ENCODE data around the gene CARD9.
A peak's percentile ranks its signal among the peaks of the same experiment; 100 is the strongest.

The CARD9 gene

GRCh38 chr9:136363949-136364748 lies 9.3 kb downstream of the CARD9 start:
- DNase-seq = peak in 1 of 2 donors; percentile 28
- Mint-ChIP-seq H3K4me3 (peak overlapping the region in 1 of 2 donors; percentile 55), H3K27me3 (no peaks in the 10 kb centered on the region), H3K27ac (no peak overlapping the region), H3K4me1 (peaks cover 18% of the 10 kb centered on the region), H3K9me3 (no peaks in the 10 kb centered on the region)
- ATAC-seq = no peak

DNA sequence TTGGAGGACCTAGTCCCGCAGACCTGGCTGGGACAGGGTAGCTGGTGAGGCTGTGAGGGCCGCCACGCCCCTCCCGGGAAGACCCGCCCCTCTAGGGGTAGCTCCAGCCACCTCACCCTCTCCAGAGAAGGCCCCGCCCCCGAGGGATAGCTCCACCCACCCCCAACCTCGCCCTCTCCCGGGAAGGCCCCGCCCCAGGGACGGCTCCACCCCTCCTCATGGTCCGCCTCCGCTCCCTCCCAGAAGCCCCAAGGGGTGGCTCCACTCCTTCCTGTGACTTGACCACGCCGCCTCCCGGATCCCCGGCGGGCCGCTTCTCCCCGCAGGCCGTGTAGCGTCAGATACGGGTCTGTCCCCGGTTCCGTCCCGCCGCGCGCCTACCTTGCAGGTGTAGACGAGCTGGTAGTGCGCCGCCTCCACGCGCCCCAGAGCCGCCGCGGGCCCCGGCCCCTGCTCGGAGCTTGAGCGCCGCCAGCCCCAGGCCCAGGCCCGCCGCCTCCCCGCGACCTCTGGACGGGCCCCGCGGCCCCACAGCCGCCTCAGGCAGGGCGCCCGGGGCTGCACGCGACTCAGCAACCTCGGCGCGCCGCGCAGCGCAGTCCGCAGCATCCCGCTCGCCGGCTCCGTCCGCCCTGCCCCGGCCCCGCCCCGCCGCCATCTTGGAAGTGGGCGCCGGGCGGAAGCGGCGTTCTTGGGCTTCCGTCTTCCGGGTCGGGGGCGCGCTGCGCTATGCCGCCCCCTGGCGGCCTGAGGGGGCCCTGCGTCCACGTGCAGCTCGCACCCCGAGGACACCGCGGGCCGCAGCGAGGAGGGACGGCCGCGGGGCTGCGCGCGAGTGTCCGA lies 10.1 kb downstream of the CARD9 start, which contains the start of gene DNLZ:
TSS of gene DNLZ (minus strand) at position 639 of the 843 bp plus-strand sequence. CDS start at position 609, 30 bp downstream.
- H3K27ac Mint-ChIP-seq = peak within 1 kb of the TSS; percentile 78 to 89
- H3K4me1 Mint-ChIP-seq = peaks cover 18% of the 10 kb centered on the region
- H3K27me3 Mint-ChIP-seq = no peaks in the 10 kb centered on the region
- DNase-seq = peak; percentile 88 to 91
- H3K4me3 Mint-ChIP-seq = peak within 1 kb of the TSS; percentile 85 to 91
- ATAC-seq = peak; percentile 84
- no peaks in the 10 kb centered on the region for H3K9me3 Mint-ChIP-seq

DNA sequence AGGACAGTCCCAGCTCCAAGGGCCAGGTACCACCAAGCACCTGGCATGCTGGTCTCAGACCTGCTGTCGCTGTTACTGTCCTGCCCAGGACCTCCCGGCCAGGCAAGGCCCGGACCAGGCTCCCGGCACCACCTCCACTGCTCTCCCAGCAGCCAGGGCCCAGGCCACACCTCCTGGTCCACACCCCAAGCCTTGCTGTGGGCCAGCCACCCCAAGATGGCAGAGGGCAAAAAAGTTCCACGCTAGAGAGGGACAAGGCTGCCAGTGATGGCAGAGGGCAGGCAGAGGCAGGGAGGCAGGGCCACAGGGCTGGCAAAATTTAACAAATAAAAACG lies 11.1 kb downstream of the CARD9 start:
- ATAC-seq (no peak), DNase-seq (no peak)
- Mint-ChIP-seq H3K4me1 (peaks cover 18% of the 10 kb centered on the region), H3K9me3 (no peaks in the 10 kb centered on the region), H3K27ac (peak overlapping the region in 1 of 2 donors; percentile 89), H3K4me3 (no peak overlapping the region), H3K27me3 (no peaks in the 10 kb centered on the region)

DNA sequence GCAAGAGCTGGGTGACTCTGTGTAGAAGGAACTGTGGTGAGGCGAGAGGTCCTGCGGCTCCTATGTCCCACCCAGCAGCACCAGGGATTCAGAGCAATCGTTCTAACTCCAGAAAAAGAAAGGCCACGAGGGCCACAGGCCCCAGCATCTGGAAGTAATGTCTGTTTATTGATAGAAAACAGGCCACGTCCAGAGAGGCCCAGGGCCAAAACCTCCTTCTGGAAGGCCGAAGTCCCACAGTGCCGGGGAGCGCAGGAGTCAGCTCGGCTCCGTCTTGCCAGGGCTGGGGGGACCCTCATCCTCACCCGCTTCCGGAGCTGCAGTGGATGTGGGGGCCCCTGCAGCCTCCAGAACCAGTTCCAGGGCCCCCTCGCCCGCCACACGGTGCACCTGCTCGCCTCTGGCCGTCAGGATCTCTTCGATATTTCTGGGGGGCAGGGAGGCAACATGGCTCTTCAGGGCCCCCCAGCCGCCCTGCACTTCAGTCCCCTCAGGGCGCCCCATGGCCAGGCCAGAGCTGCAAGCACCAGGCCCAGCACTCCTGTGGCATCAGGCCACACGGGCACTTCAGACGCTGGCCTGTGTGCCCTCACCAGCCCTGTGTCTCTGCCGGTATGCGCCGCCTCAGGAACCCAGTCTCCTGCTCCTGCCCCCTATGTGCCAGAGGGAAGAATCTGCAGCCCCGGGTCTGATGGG lies 11.6 kb downstream of the CARD9 start:
- DNase-seq (no peak), ATAC-seq (no peak)
- Mint-ChIP-seq H3K27ac (no peak overlapping the region), H3K27me3 (no peaks in the 10 kb centered on the region), H3K4me3 (no peak overlapping the region), H3K4me1 (peaks cover 18% of the 10 kb centered on the region), H3K9me3 (no peaks in the 10 kb centered on the region)

- H3K27me3 Mint-ChIP-seq = no peaks in the 10 kb centered on the region
- no peak for ATAC-seq
- no peaks in the 10 kb centered on the region for H3K9me3 Mint-ChIP-seq
- H3K4me3 Mint-ChIP-seq = peak overlapping the region in 1 of 2 donors; percentile 21
- no peak for DNase-seq
- peaks cover 18% of the 10 kb centered on the region for H3K4me1 Mint-ChIP-seq
- H3K27ac Mint-ChIP-seq = no peak overlapping the region
Measured at GRCh38 chr9:136361047-136361753, 12.3 kb downstream of the CARD9 start.

GRCh38 chr9:136359774-136360718 lies 13.4 kb downstream of the CARD9 start:
- Mint-ChIP-seq H3K27ac (no peak overlapping the region), H3K9me3 (no peaks in the 10 kb centered on the region), H3K4me1 (peaks cover 18% of the 10 kb centered on the region), H3K4me3 (no peak overlapping the region), H3K27me3 (no peaks in the 10 kb centered on the region)
- ATAC-seq = no peak
- DNase-seq = no peak

DNA sequence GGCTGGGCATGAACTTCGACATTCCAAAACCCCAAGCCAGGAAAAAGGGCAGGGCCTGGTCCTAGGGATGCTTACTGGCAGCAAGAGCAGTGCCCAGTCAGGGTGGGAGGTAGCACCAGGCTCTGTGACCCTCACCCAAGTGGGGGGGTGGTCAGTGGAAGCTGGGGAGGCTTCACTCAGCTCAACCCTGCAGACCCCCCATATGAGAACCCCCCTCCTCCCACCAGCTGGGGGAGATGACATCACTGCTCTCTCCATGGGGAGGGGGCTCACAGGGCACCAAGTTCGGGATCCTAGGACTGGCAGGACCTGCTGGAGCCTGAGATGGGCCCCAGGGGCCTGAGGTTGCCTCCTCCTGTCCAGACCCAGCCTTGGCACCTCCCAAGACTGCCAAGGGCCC lies 14.6 kb downstream of the CARD9 start:
- Mint-ChIP-seq H3K4me1 (peaks cover 16% of the 10 kb centered on the region), H3K27me3 (no peaks in the 10 kb centered on the region), H3K4me3 (no peak overlapping the region), H3K9me3 (no peaks in the 10 kb centered on the region), H3K27ac (no peak overlapping the region)
- ATAC-seq = no peak
- DNase-seq = no peak

GRCh38 chr9:136358016-136358415 lies 15.5 kb downstream of the CARD9 start:
- Mint-ChIP-seq H3K4me1 (peaks cover 15% of the 10 kb centered on the region), H3K9me3 (no peaks in the 10 kb centered on the region), H3K27ac (no peak overlapping the region), H3K4me3 (no peak overlapping the region), H3K27me3 (no peaks in the 10 kb centered on the region)
- DNase-seq = no peak
- ATAC-seq = no peak

DNA sequence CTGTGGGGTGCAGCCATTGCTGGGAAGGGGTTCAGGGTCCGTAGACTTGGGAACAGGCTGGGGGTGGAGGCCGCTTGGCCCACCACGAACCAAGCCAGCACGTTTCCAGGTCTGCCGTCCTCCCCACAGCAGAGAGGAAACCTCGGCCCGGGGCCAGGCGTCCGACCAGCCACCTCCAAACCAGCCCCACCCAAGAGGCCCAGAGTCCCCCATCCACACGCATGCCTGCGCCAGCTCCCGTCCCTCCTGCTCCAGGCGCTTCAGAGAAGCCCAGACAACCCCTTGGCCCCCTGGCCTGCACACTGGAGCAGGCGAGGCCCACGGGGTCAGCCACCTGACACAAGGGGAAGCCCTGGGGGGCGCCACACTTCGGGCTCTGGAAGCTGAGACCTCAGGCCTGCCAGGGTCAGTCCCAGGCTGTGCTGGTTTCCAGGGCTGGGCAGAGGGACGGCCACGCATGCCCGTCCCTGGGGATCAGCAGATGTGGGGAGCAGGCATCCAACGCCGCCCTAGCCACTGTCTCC lies 16.2 kb downstream of the CARD9 start:
- peaks cover 14% of the 10 kb centered on the region for H3K4me1 Mint-ChIP-seq
- ATAC-seq (no peak), DNase-seq (no peak)
- no peak overlapping the region for H3K4me3 Mint-ChIP-seq
- no peaks in the 10 kb centered on the region for H3K27me3 Mint-ChIP-seq
- H3K9me3 Mint-ChIP-seq = no peaks in the 10 kb centered on the region
- no peak overlapping the region for H3K27ac Mint-ChIP-seq

DNA sequence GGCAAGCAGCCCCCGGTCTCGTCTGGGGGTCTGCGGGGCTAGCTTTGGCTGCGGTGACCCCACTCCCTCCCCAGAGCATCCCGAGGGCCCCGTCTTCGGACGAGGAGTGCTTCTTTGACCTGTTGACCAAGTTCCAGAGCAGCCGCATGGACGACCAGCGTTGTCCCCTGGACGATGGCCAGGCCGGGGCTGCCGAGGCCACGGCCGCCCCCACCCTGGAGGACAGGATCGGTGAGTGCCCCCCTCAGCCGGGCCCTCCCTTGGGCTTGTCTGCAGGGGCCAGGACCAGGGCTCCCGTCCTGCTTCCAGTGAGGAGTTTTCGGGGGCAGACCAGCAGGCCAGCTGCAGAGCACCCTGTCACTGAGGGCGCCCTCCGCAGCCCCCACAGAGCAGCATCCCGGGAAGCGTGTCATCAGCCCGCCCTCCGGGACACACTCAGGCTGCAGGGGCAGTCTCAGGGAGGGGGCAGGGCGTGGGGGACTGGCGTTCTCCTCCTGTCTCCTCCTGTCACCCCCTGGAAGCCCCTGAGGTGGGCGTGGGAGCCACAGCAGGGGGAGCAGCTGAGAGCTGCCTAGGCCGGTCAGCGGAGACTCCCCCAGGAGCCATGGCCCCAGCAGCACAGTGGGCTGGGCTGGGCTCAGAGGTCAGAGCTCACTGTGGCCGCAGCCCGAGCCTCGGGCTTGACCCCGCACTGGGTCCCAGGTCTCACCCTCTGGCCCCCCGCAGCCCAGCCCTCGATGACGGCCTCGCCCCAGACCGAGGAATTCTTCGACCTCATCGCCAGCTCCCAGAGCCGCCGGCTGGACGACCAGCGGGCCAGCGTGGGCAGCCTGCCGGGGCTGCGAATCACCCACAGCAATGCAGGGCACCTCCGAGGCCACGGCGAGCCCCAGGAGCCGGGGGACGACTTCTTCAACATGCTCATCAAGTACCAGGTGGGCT lies 17.6 kb downstream of the CARD9 start:
- DNase-seq (no peak), ATAC-seq (no peak)
- peaks cover 10% of the 10 kb centered on the region for H3K4me1 Mint-ChIP-seq
- H3K27me3 Mint-ChIP-seq = no peaks in the 10 kb centered on the region
- no peaks in the 10 kb centered on the region for H3K9me3 Mint-ChIP-seq
- H3K27ac Mint-ChIP-seq = peak overlapping the region in 1 of 2 donors; percentile 59
- H3K4me3 Mint-ChIP-seq = no peak overlapping the region

DNA sequence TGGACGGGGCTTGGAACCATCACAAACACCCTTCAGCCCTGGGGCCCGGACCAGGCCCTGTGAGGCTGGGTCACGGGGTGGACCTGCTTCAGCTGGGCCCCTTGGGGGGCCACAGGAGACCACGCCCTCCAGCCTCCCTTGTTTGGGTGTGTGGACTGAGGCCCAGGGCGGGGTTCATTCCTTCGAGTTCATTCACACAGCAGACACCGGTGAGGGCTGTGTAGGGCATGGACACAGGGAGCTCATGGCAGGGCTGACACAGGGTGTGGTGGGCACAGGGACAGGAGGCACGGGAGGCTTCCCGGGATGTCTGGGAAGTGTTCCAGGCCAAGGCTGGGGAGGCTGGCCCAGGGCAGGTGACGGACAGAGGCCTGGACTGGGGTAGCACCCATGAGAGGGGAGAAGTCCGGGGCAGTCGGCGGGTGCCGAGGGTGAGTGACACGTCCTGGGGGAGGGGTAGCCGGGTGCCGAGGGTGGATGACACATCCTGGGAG lies 18.8 kb downstream of the CARD9 start:
- no peak overlapping the region for H3K4me3 Mint-ChIP-seq
- DNase-seq = no peak
- H3K27me3 Mint-ChIP-seq = no peaks in the 10 kb centered on the region
- no peaks in the 10 kb centered on the region for H3K9me3 Mint-ChIP-seq
- H3K4me1 Mint-ChIP-seq = peaks cover 10% of the 10 kb centered on the region
- no peak overlapping the region for H3K27ac Mint-ChIP-seq
- ATAC-seq = no peak

DNA sequence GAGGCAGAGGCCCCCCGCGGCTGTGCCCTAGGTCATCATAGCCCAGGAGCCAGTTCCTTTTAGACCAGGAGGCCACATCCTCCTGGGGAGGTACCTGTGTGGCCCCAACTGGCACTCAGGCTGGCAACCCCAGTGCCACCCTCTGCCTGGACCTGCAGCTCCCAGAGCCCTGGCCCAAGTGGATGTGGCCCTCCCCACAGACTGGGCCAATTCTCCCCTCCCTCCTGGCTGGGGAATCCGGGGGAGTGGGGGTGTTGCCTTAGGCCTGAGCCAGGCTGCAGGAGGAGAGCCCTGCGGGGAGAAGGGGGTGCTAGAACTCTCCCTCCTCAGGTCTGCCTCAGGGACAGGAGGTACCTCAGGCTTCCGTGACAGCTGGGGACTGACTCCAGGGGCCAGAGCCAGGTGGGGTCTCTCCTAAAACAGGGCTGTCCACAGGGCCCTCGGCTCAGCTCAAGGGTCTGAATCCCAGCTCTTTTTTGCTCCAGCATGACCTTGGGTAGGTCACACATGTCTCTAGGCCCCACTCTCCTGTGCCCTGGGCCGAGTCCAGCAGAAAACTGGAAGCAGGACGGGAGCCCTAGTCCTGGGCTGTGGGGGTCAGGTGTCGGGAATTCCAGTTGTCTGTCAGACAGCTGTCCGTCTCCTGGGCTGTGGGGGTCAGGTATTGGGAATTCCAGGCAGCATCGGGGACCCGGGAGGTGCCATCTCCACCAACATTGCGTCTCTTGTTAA lies 19.5 kb downstream of the CARD9 start:
- peak overlapping the region; percentile 46 to 59 for H3K27ac Mint-ChIP-seq

More for the DNA sequence above, 19.5 kb downstream of the CARD9 start:
- H3K4me1 Mint-ChIP-seq = peaks cover 10% of the 10 kb centered on the region
- no peaks in the 10 kb centered on the region for H3K27me3 Mint-ChIP-seq
- H3K4me3 Mint-ChIP-seq = no peak overlapping the region
- H3K9me3 Mint-ChIP-seq = no peaks in the 10 kb centered on the region
- no peak for DNase-seq
- no peak for ATAC-seq

Measured in stimulated activated naive CD8-positive, alpha-beta T cell treated with anti-CD3 and anti-CD28 coated beads, Interleukin-15, amount 100 ng/mL, for 72 hours (primary cell).